ENCODE measurements around the gene MEGF6. TPM values are rescaled to one million over a fixed set of nuclear protein-coding genes. Genes with fewer than 3 reads are reported as not detected.

Gene MEGF6
- total RNA-seq = 47.4 and 63.7 TPM in 2 replicates
- 22.5 and 31.7 TPM in 2 replicates for polyA plus RNA-seq
- 6.7 and 12.0 TPM in 2 replicates for polyA plus RNA-seq (2011; cell fraction: cytosol; rRNA removed)
- 66.7 and 89.2 TPM in 2 replicates for polyA plus RNA-seq (2011; cell fraction: nucleus; rRNA removed)
- polyA plus RNA-seq (2012) = 16.0 and 34.6 TPM in 2 replicates
- polyA minus RNA-seq = 19.6 and 21.3 TPM in 2 replicates
- 5.4 TPM for polyA minus RNA-seq (2011; cell fraction: cytosol; rRNA and poly(A)+ RNA removed)
- 14.7 and 42.2 TPM in 2 replicates for polyA minus RNA-seq (2011; cell fraction: nucleus; rRNA and poly(A)+ RNA removed)
- Bru-seq, nascent RNA = percentile 42 among the genes with signal in this experiment
- BruChase-seq, experiment 1, labeled RNA remaining after a 6-hour chase = percentile 51 among the genes with signal in this experiment
- BruChase-seq, experiment 2, labeled RNA remaining after a 2-hour chase = percentile 48 among the genes with signal in this experiment
- long read RNA-seq, full-length matches to known transcripts = 3 of 50 reads
- long read RNA-seq, partial matches to known transcripts = 9 of 50 reads
- long read RNA-seq, other reads (novel, unspliced or antisense) = 38 of 50 reads

- BruUV-seq (replicated peaks) = no TSS peak
- FAIRE-seq = peak; percentile 85
- CTCF ChIA-PET = interaction anchor here (0.7 to 3.8 kb wide), 4 partner anchors 7 to 47 kb away, joined by 3 to 24 read pairs (median 6); no protein-coding TSS in a partner anchor
These were observed at the start of gene MEGF6 for GRCh38 chr1:3611170-3612019. MEGF6 (minus strand) TSS chr1:3611508; CDS start chr1:3611268, 240 bp downstream.

More at GRCh38 chr1:3611170-3612019, at the start of gene MEGF6:
- Histone ChIP-seq H3K4me2 (ENCODE audit: insufficient read depth, low read length) (peak within 1 kb of the TSS; percentile 73), H3K27ac (ENCODE audit: insufficient read depth, low read depth, low read length) (no peak within 1 kb of the TSS), H3K9me3 (replicated peaks; ENCODE audit: control insufficient read depth, insufficient read depth, low read length) (no peaks in the 10 kb centered on the region), H2AFZ (ENCODE audit: low read depth, low read length) (peak within 1 kb of the TSS; percentile 92), H3K4me3 (replicated peaks in 1 of 3; ENCODE audit: insufficient read depth in 1 of 3, low read depth in 1 of 3, low read length in 3 of 3) (peak within 1 kb of the TSS; percentile 22 to 67 (median 54)), H3K9ac (replicated peaks; ENCODE audit: extremely low read depth, insufficient read depth, low read length) (no peak within 1 kb of the TSS), H3K36me3 (ENCODE audit: control insufficient read depth in 2 of 2, extremely low read depth in 1 of 2, insufficient read depth in 2 of 2, low read length in 2 of 2) (no peaks in the 10 kb centered on the region), H3K79me2 (ENCODE audit: control insufficient read depth, insufficient read depth, low read length) (no peaks in the 10 kb centered on the region), H4K20me1 (replicated peaks; ENCODE audit: control insufficient read depth, extremely low read depth, insufficient read depth, low read length) (no peaks in the 10 kb centered on the region), H3K9me1 (replicated peaks; ENCODE audit: control insufficient read depth, extremely low read depth, insufficient read depth, low read length) (no peaks in the 10 kb centered on the region), H3K4me1 (ENCODE audit: control insufficient read depth, extremely low read depth, insufficient read depth, low read length) (peaks cover 39% of the 10 kb centered on the region), H3K27me3 (ENCODE audit: control insufficient read depth in 2 of 2, insufficient read depth in 2 of 2, low read length in 2 of 2) (no peaks in the 10 kb centered on the region)
- dilution Hi-C loops (cut with MboI; ENCODE audit: extremely low pct_ligation_motif_present, low sequenced_read_pairs) = no loop called here
- intact Hi-C loops (cut with micrococcal nuclease) = loop anchor here (1.0 to 2.0 kb wide), 2 partner anchors 21 to 71 kb away; no protein-coding TSS in a partner anchor
- no peak for TF ChIP-seq FOS (IDR thresholded peaks at IDR 0.05; ENCODE audit: borderline replicate concordance, insufficient read depth, low read length)
- TF ChIP-seq EZH2 (IDR thresholded peaks at IDR 0.05; ENCODE audit: borderline replicate concordance, low read depth, low read length, severe bottlenecking) = no peak
- no peak for TF ChIP-seq JUN (IDR thresholded peaks at IDR 0.05; ENCODE audit: borderline replicate concordance, insufficient read depth, insufficient read length, low read depth)
- TF ChIP-seq POLR2A (IDR thresholded peaks at IDR 0.05; ENCODE audit: low read depth, low read length) = no peak
- no peak for TF ChIP-seq MYC (IDR thresholded peaks at IDR 0.05; ENCODE audit: low read depth, low read length)
- TF ChIP-seq GATA2 (IDR thresholded peaks at IDR 0.05; ENCODE audit: insufficient read depth, insufficient read length, low read depth, low read length) = no peak
- TF ChIP-seq, protein P1, sequence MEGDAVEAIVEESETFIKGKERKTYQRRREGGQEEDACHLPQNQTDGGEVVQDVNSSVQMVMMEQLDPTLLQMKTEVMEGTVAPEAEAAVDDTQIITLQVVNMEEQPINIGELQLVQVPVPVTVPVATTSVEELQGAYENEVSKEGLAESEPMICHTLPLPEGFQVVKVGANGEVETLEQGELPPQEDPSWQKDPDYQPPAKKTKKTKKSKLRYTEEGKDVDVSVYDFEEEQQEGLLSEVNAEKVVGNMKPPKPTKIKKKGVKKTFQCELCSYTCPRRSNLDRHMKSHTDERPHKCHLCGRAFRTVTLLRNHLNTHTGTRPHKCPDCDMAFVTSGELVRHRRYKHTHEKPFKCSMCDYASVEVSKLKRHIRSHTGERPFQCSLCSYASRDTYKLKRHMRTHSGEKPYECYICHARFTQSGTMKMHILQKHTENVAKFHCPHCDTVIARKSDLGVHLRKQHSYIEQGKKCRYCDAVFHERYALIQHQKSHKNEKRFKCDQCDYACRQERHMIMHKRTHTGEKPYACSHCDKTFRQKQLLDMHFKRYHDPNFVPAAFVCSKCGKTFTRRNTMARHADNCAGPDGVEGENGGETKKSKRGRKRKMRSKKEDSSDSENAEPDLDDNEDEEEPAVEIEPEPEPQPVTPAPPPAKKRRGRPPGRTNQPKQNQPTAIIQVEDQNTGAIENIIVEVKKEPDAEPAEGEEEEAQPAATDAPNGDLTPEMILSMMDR (IDR thresholded peaks at IDR 0.05; ENCODE audit: extremely low read depth in 1 of 2, insufficient read depth in 1 of 2, low read depth in 1 of 2, low read length in 2 of 2) = no peak
- TF ChIP-seq POLR2AphosphoS5 (IDR thresholded peaks at IDR 0.05; ENCODE audit: insufficient read depth, low read depth, low read length) = peak; percentile 12
- POLR2A ChIA-PET = interaction anchor here (1.4 kb wide), 1 partner anchor 20 kb away, joined by 3 read pairs; no protein-coding TSS in a partner anchor
- DNase-seq (ENCODE audit: low read depth, low spot score) = peak; percentile 81

Measured in endothelial cell of umbilical vein (primary cell).